GM18867 (cell line): ENCODE measurements around the gene GRIK4.

Experiments
- ATAC-seq: cut with Tn5 transposase; IDR thresholded peaks from one replicate; pipeline ENCODE4 v1.9.1; 2021; ENCODE audit warnings: mild to moderate bottlenecking, moderate library complexity; ENCODE audit not compliant: unreplicated experiment

The GRIK4 gene

DNA sequence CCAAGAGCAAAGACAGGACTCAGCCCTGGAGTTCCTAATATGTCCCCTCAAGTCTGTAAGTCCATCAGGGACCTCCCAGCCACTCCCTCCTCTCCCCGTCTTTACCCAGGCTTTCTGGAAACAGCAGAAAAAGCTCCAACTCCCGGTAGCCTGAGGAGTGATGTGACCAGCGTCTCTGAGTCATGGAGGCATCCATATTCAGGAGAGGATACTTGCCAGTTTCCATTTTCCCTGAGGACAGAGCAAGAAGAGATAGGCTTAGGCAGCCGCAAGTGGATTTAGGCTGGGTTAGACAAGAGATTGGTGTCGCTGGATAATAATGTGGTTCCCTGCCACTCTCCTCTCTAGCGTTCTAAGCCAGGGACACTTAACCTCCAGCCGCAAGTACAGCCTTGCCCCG lies 206.6 kb downstream of the GRIK4 start:
- ATAC-seq: no peak

DNA sequence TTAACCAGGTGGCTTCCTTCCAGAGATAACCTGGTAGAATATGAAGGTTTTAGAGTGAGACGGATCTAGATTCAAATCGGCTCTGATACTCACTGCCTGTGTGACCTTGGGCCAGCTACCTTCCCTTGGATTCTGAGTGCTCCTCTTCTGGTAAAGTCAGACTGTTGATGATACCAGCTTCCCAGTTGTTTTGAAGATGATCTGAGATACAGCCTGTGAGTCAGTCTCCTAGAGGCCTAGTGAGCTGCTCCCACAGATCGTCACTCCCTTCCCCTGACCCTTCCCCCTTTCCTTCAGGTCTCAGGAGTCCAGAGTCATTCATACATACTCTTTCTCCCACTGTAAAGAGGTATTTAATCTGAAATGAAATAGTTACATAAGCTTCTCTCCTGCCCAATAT lies 207.8 kb downstream of the GRIK4 start:
- no peak for ATAC-seq

DNA sequence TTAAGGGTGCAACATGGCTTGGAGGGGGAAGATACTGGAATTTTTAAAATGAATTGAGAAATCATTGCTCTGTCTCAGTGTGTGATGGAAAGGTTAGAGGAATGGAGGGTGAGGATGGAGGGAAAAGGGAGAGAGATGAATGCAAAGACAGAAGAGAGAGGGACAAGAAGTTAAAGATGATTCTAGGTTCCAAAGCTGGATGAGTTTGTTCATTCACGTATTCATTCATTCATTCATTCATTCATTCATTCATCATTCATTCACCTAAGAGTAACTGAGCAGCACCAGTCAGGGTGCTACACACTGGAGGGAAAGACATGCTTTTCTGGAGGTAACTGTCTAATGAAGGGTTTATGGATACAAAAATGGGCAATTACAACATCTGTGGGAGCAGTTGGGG lies 209.2 kb downstream of the GRIK4 start:
- no peak for ATAC-seq

DNA sequence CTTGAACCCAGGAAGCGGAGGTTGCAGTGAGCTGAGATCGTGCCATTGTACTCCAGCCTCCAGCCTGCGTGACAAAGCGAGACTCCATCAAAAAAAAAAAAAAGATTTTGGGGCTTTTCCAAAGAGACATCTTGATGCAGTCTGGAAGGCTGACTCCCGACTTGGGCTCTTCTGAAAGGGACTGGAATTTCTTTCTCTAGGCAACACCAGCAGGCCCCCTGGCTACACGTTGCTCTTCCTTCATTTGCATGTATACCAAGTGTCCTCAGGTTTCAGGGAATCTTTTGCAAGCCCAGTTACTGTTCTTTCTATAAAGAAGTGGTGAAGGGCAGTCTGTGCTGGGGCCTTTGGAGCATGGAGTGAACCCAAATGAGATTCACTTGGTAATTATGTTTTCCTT lies 211.0 kb downstream of the GRIK4 start:
- no peak for ATAC-seq

DNA sequence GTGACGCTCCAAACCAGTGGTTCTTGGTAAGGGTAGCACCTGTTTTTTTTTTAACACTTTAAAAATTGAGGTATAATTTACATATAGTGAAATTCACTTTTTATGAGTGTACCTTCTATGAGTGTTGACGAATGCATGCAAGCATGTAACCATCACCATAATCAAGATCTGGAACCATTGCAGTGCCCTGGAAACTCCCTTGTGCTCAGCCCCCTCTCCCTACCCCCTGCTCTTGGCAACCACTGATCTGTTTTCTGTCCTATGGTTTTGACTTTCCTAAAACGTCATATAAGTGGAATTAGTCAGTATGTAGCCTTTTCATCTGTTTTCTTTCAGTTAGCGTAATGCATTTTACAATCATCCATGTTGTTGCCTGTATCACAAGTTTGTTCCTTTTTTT lies 212.2 kb downstream of the GRIK4 start:
- ATAC-seq: no peak

DNA sequence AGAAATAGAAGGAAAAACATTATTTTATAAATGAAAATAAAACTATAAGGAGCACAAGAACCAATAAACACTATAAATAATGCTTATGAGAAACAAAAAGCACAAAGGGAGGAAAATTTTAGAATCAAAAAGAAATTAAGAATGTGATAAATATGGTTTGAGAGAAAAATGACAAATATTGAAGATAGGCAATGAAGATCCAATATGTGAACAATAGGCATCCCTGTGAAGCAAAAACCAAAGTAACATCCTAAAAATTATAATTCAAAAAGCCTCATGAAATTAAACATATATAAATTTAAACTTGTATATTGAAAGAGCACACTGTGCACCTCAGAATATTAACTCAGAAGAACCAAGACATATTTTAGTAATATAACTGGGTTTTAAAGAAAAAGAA lies 216.2 kb downstream of the GRIK4 start:
- ATAC-seq: no peak

DNA sequence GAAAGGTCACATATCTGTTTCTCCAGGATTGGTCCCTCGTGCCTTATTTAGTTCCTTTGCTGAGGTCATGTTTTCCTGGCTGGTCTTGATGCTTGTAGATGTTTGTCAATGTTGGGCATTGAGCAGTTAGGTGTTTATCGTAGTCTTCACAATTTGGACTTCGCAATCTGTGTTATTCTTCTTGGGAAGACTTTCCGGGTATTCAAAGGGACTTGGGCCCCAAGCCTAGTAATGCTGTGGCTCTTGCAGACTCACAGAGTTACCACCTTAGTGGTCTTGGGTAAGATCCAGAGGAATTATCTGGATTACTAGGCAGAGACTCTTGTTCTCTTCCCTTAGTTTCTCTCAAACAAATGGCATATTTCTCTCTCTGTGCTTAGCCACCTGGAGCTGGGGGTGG lies 223.5 kb downstream of the GRIK4 start:
- no peak for ATAC-seq

DNA sequence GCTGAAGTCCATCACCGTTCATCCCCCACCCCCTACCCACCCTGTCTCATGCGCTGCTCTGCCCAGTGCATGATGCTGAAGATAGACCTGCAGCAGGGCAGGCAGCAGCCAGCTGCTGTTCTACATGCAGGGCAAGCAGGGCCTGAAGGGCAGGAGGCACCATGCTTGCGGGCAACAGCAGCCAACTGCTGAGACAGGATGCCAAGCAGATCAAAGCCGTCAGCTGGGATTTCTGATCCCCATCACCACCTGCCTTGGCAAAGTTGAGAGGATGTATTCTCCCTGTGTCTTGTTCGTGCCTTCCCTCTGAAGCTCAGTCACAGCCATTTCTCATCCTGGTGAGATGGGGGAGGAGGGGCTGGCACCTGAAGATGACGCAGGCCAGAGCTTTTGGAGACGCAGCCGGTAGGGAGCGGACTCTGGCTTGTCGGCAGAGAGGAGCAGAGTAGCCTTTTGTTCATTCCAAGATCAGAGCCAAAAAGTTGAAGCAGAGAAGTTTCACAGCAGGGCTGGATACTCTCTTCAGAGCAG lies 227.0 kb downstream of the GRIK4 start:
- ATAC-seq: no peak

DNA sequence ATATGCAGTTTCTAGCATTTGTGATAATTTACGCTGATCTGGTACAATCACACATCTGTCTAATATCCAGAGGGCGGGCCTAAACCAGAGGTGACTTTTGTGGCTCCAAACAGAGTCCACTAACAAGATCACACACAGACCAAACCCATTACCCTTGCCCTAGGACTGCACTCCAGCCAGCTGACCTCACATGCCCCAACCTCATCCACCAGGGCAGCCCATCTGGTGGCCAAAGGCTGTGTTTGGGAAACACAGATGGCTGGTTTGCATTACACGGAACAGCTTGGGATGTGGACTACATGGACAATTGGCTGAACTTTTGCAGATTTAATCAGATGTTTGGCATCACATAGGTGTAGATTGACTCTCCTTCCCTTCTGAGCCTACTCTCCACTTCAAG lies 228.2 kb downstream of the GRIK4 start:
- ATAC-seq: no peak

DNA sequence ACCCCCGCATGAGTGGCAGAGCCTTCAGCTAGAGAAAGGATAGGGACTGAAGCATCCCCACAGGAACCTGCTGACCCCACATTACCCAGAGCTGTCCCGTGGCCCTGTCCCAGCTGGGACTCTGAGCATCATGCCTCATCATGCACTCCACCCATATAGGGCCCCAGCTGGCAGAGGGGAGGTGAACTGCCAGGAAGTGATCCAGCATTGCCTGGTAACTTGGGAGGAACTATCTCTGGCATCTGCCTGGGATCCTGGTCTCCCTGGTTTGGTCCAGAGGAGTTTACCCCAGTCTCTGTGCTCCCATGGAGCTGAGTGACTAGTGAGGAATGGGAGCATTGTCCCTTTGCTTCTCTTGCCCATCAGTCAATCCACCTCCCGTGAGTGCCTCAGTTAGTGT lies 228.8 kb downstream of the GRIK4 start:
- ATAC-seq: no peak

DNA sequence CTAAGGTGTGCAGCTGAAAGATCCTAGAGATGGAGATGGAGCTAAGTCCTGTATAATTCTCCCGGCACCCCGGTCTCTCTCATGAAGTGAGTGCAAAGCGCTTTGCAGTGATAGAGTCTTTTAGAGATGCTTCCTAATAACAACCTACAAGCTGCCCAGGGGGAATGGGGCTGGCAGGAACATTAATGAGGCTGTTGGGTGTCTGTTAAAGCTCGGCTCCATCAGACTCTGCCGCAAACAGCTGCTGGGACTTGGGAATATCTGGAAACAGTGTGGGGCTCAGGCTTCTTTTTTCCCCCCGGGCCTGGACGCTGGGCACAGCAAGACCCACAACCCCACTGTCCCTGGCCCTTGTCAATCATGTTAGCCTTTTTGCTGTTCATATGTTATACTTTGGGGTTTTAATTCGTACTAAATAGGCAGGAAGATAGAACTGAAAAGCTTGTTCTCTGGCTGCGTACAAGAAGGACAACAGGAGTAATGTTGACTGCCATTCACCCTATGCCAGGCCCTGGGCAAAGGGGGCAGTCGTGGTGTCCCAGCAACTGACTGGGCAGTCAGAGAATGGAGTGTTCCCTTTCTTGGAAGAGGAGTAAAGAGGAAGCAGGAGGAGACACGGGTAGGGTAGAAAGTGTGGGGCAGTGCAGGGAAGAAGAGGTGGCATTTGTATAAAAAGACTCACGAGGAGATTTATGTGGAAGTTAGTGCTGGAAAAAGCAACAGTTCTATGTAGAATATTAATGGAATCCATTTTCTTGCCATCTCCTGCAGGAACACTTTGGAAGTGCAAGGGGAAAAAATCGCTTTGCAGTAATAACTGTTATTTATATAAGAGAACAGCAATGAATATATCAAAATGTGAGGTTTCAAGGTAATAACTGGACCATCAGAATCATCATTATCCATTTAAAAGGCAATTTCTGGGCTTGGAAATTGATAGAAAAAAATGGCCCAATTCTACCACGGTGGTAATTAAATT lies 232.8 kb downstream of the GRIK4 start:
- ATAC-seq: no peak

DNA sequence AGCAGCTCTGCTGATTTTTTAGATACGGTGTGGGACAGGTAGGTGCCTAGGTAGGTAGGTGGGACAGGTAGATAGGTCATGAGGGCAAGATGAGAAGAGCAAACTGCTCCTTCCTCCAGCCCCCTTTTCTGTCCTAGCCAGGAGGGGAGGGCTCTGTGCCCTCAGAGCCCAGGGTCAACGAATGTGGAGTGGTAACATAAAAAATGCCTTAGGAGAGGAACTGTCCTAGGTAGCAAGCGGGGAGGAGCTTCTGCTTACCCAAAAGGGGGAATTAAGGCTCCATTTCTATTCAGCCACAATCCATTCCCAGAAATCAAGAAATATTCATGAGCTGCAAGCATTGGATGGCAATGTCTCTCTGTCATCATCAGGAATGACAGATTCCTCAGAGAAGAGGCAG lies 234.8 kb downstream of the GRIK4 start:
- no peak for ATAC-seq

DNA sequence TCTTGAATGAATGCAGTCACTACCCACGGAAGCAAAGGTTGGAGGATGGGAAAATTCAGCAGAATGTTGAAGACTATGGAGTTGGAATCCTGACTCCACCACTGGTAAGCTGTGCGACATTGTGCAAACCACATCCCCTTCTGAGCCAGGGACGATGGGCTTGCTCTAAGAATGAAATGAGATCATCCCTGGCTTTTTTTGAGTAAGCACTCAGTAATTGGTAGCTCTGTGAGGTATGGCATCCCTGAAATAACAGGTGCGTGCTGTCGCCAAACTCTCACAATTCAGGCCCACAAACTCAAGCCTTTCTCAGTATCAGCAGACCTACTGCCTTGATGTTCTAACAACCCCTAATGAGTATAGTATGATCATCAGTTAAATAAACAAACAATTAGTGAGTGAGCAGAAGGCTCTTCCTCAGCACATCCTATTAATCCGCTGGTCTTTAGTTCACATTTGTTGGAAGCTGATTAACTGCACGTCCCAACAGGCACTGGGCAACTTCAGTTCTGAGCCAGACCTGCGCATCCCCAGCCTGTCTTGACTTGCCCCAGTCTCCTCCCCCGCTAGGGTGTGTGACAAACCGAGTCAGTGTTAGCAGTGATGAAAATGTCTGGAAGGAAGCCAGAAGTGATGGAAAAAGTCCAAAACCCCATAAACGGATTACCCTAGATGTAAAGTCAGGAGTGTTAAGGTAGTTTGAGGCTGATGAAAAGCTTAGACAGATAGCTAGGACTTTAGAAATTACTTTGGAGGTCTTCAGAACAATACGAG lies 235.5 kb downstream of the GRIK4 start:
- ATAC-seq: no peak

DNA sequence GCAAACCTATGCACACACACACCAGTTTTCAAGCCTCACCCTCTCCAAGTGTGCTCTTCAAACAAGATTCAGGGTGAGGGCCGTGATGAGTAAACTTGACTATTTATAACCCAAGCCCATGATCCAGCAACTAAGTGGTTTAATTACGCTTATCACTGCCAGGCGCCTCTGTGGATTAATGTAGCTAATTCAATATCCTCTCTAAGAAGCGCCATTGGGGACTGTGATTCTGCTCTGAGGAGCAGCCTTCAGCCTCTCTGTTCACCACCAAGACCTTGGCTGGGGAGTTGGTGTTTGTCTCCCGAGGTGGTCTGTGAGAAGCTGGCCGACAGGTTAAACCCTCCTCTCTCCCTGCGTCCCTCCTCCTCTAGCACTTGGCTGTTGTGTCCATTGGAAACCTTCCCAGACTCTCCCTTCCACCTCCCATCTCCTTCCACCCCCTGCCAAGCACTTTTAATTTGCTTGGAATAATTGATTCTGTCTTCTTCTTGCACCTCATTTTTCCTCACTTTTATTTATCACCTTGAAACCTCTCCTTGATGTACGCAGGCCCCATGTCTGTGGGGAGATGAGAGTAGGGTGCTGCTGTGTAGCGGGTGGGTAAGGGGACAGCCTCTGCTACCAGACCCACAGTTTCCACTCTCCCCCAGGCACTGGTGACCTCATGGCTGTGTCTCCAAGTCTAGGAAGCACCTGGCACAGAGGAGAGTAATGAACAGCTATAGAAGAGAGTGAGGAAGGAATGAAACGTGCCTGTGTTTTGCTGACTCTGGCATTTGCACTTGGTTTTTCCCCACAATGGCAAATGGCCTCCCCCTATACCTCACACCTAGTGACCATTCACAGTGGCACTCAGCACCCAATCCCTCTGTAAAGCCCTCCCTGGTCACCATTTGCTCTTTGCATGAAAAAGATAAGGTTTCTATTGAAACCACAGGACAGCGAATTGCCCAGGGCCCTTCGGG lies 236.6 kb downstream of the GRIK4 start:
- no peak for ATAC-seq

DNA sequence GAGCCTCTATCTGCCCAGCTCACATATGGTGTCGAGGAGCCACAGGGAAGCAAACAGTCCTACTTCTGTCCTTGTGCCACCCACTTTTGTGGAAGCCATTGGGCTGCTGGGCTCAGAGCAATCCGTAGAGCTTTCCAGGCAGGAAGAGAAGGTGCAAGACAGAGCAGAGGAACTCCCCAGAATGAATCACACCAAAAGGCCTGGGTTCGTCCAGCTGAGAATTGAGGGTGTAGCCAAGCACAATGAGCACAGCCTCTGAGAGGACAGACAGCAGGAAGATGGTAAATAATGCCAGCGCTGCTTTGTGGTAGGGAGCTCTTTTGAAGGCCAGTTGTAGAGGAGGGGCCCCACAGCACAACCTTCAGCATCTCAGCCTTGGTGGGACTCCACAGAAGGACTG lies 237.8 kb downstream of the GRIK4 start:
- ATAC-seq: no peak

DNA sequence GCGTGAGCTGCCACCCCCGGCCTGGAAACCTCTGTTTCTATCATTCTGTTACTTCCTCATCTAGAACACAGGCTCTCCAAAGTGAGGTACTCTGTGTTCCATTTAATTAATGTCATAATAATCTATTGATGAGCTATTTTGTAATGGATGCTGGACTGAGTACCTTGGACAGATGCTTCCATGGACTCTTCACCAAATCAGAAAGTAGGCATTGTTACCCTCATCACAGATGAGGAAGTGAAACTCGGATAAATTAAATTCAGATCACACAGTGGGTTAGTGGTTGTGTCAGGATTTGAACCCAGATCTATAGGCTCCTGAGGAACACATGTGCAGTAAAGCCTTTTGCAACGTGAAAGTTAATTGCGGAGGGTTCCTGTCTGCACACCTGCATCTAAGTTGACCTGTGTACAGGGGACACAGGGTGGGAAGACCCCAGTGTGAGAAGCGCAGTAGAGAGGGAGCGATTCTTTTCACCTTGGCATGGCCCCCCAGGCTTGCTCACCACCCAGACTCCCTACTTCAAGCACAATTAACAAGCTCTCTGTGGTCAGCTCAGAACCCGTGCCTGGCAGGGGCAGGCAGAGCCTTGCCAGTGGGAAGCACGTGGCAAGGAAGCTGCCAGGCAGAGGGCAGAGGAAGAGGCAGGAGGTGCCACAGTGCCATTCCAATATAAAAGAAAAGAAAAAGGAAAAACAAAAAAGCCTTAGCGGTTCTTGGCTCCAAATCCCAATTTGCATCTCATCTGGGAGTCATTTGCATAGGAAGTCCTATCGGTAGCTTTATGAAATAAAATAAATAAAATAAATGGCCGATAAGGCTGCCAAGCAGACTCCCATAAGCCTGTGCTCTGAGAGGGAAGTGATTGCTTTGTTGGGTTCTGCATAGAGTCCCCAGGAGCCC lies 239.3 kb downstream of the GRIK4 start:
- no peak for ATAC-seq

DNA sequence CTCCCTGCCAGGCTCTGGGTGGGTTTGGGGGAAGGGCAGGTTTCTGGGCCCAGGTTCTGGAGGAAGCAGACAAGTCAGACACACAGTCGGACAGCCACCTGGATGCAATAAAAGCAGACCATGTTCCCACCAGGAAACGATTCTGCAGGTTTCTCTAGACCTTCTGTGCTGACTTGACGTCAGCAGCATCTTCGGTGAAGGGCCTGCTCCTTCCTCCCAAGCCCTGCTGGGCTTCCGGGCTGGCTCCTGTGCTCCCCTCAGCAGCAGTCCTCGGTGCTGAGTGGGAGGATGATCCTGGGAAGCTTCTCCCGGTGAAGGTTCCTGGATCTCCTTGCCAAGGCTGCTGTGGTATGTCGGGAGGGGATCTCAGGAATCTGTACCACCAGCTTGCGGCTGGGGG lies 240.0 kb downstream of the GRIK4 start:
- no peak for ATAC-seq

DNA sequence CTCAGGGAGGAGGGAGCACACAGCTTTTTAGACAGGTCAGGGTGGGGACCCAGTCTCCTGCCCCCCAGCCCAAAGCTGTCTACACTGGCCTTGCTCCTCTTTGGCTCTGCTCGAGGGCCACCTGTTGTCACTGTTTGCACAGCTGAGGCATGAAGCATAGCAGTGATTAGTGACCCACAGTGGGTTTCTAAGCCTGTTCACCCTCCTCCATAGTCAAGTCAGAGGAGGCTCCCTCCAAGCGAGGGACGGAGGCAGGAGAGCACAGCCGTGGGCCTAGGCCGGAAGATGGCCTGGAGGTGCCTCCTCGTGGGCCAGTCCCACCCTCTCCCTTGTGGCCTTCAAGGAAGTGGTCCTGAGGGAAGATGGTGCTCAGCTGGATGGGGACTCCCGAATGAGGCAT lies 241.1 kb downstream of the GRIK4 start:
- no peak for ATAC-seq

DNA sequence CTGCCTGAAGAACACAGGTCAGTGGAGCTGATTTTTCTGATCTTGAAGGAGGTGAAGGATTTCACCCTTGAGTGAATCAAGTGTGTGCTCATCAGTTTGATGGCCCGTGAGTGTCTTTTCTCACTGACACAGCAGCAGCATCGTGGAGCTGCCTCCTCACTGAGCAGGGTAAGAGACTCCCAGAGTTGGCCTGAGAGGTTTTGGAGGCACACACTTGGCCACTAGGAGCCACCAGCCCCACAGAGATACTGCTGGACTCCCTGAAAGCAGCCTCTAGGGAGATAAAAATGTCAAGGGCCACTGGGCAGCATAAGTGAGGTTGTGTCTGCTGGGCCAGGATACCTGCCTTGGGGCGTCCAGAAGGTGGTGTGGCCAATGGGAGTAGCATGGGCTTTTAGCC lies 245.4 kb downstream of the GRIK4 start:
- no peak for ATAC-seq

DNA sequence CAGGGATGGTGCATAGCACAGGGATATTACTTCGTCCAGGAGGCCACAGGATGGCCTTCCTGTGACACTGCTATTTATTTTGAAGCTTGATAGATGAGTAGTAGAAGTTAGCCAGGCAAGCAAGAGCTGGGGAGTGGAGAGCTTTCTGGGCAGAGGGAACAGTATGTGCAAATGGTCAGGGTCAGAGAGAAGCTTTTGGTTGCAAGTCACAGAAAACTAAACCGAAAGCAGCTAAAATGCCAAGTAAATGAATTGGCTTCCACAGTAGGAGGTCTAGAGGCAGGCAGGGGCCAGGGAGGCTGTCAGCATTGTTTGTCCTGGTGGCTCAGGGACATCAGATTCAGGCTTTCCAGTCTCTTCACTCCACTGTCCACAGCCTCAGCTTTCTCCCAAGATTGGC lies 247.5 kb downstream of the GRIK4 start:
- no peak for ATAC-seq
